ENCODE data around the gene HSPA1L.

Gene HSPA1L

GRCh38 chr6:31836047-31836473 lies 21.0 kb upstream of the HSPA1L start (continued):
- TF ChIP-seq, protein P1, sequence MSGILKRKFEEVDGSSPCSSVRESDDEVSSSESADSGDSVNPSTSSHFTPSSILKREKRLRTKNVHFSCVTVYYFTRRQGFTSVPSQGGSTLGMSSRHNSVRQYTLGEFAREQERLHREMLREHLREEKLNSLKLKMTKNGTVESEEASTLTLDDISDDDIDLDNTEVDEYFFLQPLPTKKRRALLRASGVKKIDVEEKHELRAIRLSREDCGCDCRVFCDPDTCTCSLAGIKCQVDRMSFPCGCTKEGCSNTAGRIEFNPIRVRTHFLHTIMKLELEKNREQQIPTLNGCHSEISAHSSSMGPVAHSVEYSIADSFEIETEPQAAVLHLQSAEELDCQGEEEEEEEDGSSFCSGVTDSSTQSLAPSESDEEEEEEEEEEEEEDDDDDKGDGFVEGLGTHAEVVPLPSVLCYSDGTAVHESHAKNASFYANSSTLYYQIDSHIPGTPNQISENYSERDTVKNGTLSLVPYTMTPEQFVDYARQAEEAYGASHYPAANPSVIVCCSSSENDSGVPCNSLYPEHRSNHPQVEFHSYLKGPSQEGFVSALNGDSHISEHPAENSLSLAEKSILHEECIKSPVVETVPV (CRISPR knock-in tag; IDR thresholded peaks at IDR 0.05), result no peak

DNA sequence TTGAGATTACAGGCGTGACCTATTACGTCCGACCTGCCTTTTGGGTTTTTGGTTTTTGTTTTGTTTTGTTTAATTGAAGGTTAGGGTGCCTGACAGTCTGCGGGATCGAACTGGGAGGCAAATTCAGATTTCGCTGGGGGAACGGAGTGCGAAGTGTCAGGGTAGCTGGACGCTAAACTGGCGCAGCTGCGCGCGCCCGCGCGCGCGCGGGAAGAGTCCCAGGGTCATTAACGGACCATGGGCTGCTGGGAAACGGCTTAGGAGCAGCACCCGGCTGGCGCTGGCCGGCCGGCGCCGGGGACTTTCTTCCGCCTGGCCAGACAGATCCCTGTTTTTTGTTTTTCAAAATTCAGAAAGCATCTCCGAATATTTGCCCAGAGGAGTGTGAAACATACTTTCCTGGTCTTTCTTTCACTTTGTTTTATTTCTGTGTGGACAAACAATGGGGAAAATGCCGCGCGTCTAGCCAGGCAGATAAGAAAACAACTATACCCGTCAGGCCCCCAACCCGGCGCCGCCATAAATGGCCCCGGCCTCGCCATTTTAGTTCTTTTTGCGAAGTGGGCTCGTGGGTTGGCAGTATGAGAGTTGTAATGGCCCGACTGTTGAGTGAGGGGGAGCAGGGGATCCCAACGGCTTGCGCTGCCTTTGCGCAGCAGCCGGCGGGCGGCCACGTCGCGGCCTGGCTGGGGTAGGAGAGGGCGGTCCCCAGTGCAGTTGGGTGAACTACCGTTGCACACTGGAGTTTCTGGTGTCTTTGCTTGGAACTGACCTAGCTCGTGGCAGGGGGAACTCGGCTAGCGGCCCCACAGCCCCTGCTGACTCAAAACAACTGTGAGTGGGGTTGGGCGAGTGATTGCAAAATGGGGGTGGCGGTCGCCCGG lies 19.5 kb upstream of the HSPA1L start:
- ATAC-seq, result peak; percentile 84
- TF ChIP-seq TOX (CRISPR knock-in tag; IDR thresholded peaks at IDR 0.05; ENCODE audit: borderline replicate concordance) (no peak), OSR1 (CRISPR knock-in tag; IDR thresholded peaks at IDR 0.05) (no peak), ARNTL (CRISPR knock-in tag; IDR thresholded peaks at IDR 0.05; ENCODE audit: borderline replicate concordance, low read depth) (no peak), ZFP30 (CRISPR knock-in tag; IDR thresholded peaks at IDR 0.05) (peak; percentile 41; the same call in 1 of the 2 replicates), POU6F1 (CRISPR knock-in tag; IDR thresholded peaks at IDR 0.05; ENCODE audit: borderline replicate concordance, low read depth) (no peak), ZC3H10 (CRISPR knock-in tag; IDR thresholded peaks at IDR 0.05) (no peak), ZNF8 (CRISPR knock-in tag; IDR thresholded peaks at IDR 0.05) (no peak), ZNF565 (CRISPR knock-in tag; conservative IDR thresholded peaks at IDR 0.05; ENCODE audit: low read depth) (no peak), PATZ1 (CRISPR knock-in tag; IDR thresholded peaks at IDR 0.05; ENCODE audit: borderline replicate concordance) (peak; percentile 64; the same call in 1 of the 2 replicates), CSDC2 (CRISPR knock-in tag; IDR thresholded peaks at IDR 0.05) (0 out of 2 replicates have a peak, but pooled peaks have one; percentile 20), ZFP3 (CRISPR knock-in tag; IDR thresholded peaks at IDR 0.05) (no peak; the same call in 1 of the 2 replicates), TCF4 (CRISPR knock-in tag; IDR thresholded peaks at IDR 0.05; ENCODE audit: borderline replicate concordance) (no peak), BACH2 (CRISPR knock-in tag; IDR thresholded peaks at IDR 0.05; ENCODE audit: borderline replicate concordance) (no peak), RARB (CRISPR knock-in tag; IDR thresholded peaks at IDR 0.05) (0 out of 2 replicates have a peak, but pooled peaks have one; percentile 13), ESRRG (CRISPR knock-in tag; IDR thresholded peaks at IDR 0.05) (0 out of 2 replicates have a peak, but pooled peaks have one; percentile 61), PPARA (CRISPR knock-in tag; IDR thresholded peaks at IDR 0.05; ENCODE audit: borderline replicate concordance) (no peak), SNAI2 (CRISPR knock-in tag; IDR thresholded peaks at IDR 0.05) (no peak), ISL1 (CRISPR knock-in tag; IDR thresholded peaks at IDR 0.05) (no peak; the same call in 1 of the 2 replicates), TSHZ2 (CRISPR knock-in tag; IDR thresholded peaks at IDR 0.05) (peak; percentile 38; the same call in 1 of the 2 replicates), ZNF70 (CRISPR knock-in tag; IDR thresholded peaks at IDR 0.05) (no peak), GLIS3 (CRISPR knock-in tag; IDR thresholded peaks at IDR 0.05) (peak; percentile 36; the same call in 1 of the 2 replicates)
- TF ChIP-seq, protein P1 (CRISPR knock-in tag; IDR thresholded peaks at IDR 0.05), result no peak
- TF ChIP-seq, protein P2, sequence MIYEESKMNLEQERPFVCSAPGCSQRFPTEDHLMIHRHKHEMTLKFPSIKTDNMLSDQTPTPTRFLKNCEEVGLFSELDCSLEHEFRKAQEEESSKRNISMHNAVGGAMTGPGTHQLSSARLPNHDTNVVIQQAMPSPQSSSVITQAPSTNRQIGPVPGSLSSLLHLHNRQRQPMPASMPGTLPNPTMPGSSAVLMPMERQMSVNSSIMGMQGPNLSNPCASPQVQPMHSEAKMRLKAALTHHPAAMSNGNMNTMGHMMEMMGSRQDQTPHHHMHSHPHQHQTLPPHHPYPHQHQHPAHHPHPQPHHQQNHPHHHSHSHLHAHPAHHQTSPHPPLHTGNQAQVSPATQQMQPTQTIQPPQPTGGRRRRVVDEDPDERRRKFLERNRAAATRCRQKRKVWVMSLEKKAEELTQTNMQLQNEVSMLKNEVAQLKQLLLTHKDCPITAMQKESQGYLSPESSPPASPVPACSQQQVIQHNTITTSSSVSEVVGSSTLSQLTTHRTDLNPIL (CRISPR knock-in tag; IDR thresholded peaks at IDR 0.05; ENCODE audit: low read depth), result no peak; the same call in 1 of the 2 replicates
